IMR-90 (cell line): ENCODE results near the gene SLC12A1. TPM values are rescaled to one million over a fixed set of nuclear protein-coding genes. Genes with fewer than 3 reads are reported as not detected.

Source experiments
- ATAC-seq: fragments of 200-7000 bp; cut with Tn5 transposase; 2 replicates; pipeline ENCODE4 v1.9.1; 2020; ENCODE audit warnings: low read depth, mild to moderate bottlenecking, moderate library complexity
- BruUV-seq: library from RNA; stranded (reverse); fragments of 400-500 nt; replicated peaks from 2 replicates; lab custom pipeline; 2021; lab: Mats Ljungman, UMichigan
- CTCF ChIA-PET: fragments of 300-600 bp; formaldehyde crosslinking; extraction: SDS; loops from one replicate; lab custom pipeline; 2021; ENCODE audit warnings: antibody characterized with exemption; lab: Yijun Ruan, JAX
- POLR2A ChIA-PET: fragments of 300-600 bp; sonication (Branson Sonifier 250); formaldehyde crosslinking; loops from one replicate; lab custom pipeline; 2022; ENCODE audit warnings: antibody characterized with exemption; ENCODE audit not compliant: unreplicated experiment; lab: Charles Lee
- DNase-seq: peaks from one replicate; pipeline ENCODE4 v3.0.0; 2013
- H2AFZ ChIP-seq: replicated peaks from 2 replicates; pipeline ENCODE3; 2013; ENCODE audit warnings: low read length, mild to moderate bottlenecking; ENCODE audit not compliant: poor library complexity
- H2AK5ac ChIP-seq: 2 replicates; pipeline ENCODE4 v1.6.1; 2013; ENCODE audit warnings: low read depth, low read length, inconsistent platforms
- H2AK9ac ChIP-seq: replicated peaks from 2 replicates; pipeline ENCODE3; 2013; ENCODE audit warnings: mild to moderate bottlenecking, low read depth, low read length, moderate library complexity; ENCODE audit not compliant: poor library complexity
- H2BK120ac ChIP-seq: 2 replicates; pipeline ENCODE4 v1.6.1; 2013; ENCODE audit warnings: low read depth, low read length, inconsistent platforms
- H2BK15ac ChIP-seq: 3 replicates; pipeline ENCODE4 v1.6.1; 2013; ENCODE audit warnings: low read depth, low read length, inconsistent platforms
- H2BK20ac ChIP-seq: 2 replicates; pipeline ENCODE4 v1.6.1; 2013; ENCODE audit warnings: low read depth, mild to moderate bottlenecking, inconsistent platforms, low read length, moderate library complexity
- H2BK5ac ChIP-seq: 2 replicates; pipeline ENCODE4 v1.6.1; 2013; ENCODE audit warnings: mild to moderate bottlenecking, low read depth, low read length, inconsistent platforms; ENCODE audit not compliant: poor library complexity, severe bottlenecking
- H3K14ac ChIP-seq: replicated peaks from 2 replicates; pipeline ENCODE4 v1.6.1; 2013; ENCODE audit warnings: low read depth, low read length, inconsistent platforms
- H3K18ac ChIP-seq: 2 replicates; pipeline ENCODE4 v1.6.1; 2013; ENCODE audit warnings: low read depth, low read length, control low read depth
- H3K23ac ChIP-seq: 2 replicates; pipeline ENCODE4 v1.6.1; 2013; ENCODE audit warnings: low read depth, low read length, inconsistent platforms
- H3K27ac ChIP-seq: 2 replicates; pipeline ENCODE4 v1.5.1; 2013; ENCODE audit warnings: mild to moderate bottlenecking, control low read depth, low read length; ENCODE audit not compliant: insufficient read depth
- H3K27me3 ChIP-seq: 2 replicates; pipeline ENCODE4 v1.6.1; 2013; ENCODE audit warnings: low read length; ENCODE audit not compliant: control insufficient read depth, insufficient read depth
- H3K36me3 ChIP-seq: 2 replicates; pipeline ENCODE4 v1.6.1; 2013; ENCODE audit warnings: low read length, mixed read lengths; ENCODE audit not compliant: control insufficient read depth, insufficient read depth
- H3K4ac ChIP-seq: 2 replicates; pipeline ENCODE4 v1.6.1; 2013; ENCODE audit warnings: low read depth, low read length, inconsistent platforms
- H3K4me1 ChIP-seq: 2 replicates; pipeline ENCODE4 v1.6.1; 2013; ENCODE audit warnings: low read length, mixed read lengths; ENCODE audit not compliant: control insufficient read depth, insufficient read depth
- H3K4me2 ChIP-seq: 2 replicates; pipeline ENCODE4 v1.6.1; 2013; ENCODE audit warnings: low read depth, mild to moderate bottlenecking, control low read depth, low read length, moderate library complexity
- H3K4me3 ChIP-seq: 2 replicates; pipeline ENCODE4 v1.5.1; 2013; ENCODE audit warnings: low read depth, mild to moderate bottlenecking, control low read depth, low read length, moderate library complexity; ENCODE audit not compliant: insufficient read depth
- H3K56ac ChIP-seq: 2 replicates; pipeline ENCODE4 v1.6.1; 2013; ENCODE audit warnings: low read length, inconsistent platforms; ENCODE audit not compliant: insufficient read depth; ENCODE audit errors: extremely low read depth
- H3K79me1 ChIP-seq, 2 experiments: 2 replicates each; pipeline ENCODE4 v1.6.1; 2013; ENCODE audit warnings: low read length in 2 of 2, inconsistent platforms in 1 of 2, low read depth in 1 of 2
- H3K9ac ChIP-seq: 2 replicates; pipeline ENCODE4 v1.6.1; 2013; ENCODE audit warnings: low read depth, low read length, control low read depth
- H3K9me1 ChIP-seq: 2 replicates; pipeline ENCODE4 v1.6.1; 2013; ENCODE audit warnings: low read length, inconsistent platforms; ENCODE audit not compliant: insufficient read depth
- H3K9me3 ChIP-seq: 2 replicates; pipeline ENCODE4 v1.6.1; 2013; ENCODE audit warnings: low read length; ENCODE audit not compliant: control insufficient read depth, insufficient read depth
- H4K20me1 ChIP-seq: 2 replicates; pipeline ENCODE4 v1.6.1; 2013; ENCODE audit warnings: low read length, inconsistent platforms; ENCODE audit not compliant: insufficient read depth
- H4K5ac ChIP-seq: 2 replicates; pipeline ENCODE4 v1.6.1; 2013; ENCODE audit warnings: mild to moderate bottlenecking, low read depth, low read length, control low read depth
- H4K8ac ChIP-seq, 2 experiments: 2 replicates each; pipeline ENCODE4 v1.6.1; 2013; ENCODE audit warnings: low read depth in 2 of 2, low read length in 2 of 2, control low read depth in 1 of 2, inconsistent platforms in 1 of 2
- H4K91ac ChIP-seq: 2 replicates; pipeline ENCODE4 v1.6.1; 2013; ENCODE audit warnings: low read depth, low read length, inconsistent platforms; ENCODE audit not compliant: insufficient read depth
- CEBPB ChIP-seq: IDR thresholded peaks from 2 replicates; pipeline ENCODE4 v1.6.1; 2012; ENCODE audit warnings: low read depth, low read length, improper control_type of control experiment
- CHD1 ChIP-seq: IDR thresholded peaks from 2 replicates; pipeline ENCODE4 v1.6.1; 2012; ENCODE audit warnings: low read depth, low read length, improper control_type of control experiment
- CTCF ChIP-seq: conservative IDR thresholded peaks from 2 replicates; pipeline ENCODE4 v1.5.1; 2012; ENCODE audit warnings: mild to moderate bottlenecking, low read depth, low read length, improper control_type of control experiment
- ELK1 ChIP-seq: fragments of 150-350 bp; IDR thresholded peaks from 2 replicates; pipeline ENCODE4 v1.6.1; 2016; ENCODE audit warnings: low read depth, mild to moderate bottlenecking, low read length, moderate library complexity, borderline replicate concordance
- FOS ChIP-seq: fragments of 150-350 bp; IDR thresholded peaks from 2 replicates; pipeline ENCODE4 v1.6.1; 2016; ENCODE audit warnings: low read depth, low read length
- MAFK ChIP-seq: IDR thresholded peaks from 2 replicates; pipeline ENCODE4 v1.6.1; 2012; ENCODE audit warnings: low read depth, low read length, improper control_type of control experiment
- MAZ ChIP-seq: IDR thresholded peaks from 2 replicates; pipeline ENCODE4 v1.6.1; 2012; ENCODE audit warnings: low read depth, mild to moderate bottlenecking, low read length, improper control_type of control experiment, moderate library complexity, borderline replicate concordance
- MXI1 ChIP-seq: IDR thresholded peaks from 2 replicates; pipeline ENCODE4 v1.6.1; 2012; ENCODE audit warnings: low read depth, mild to moderate bottlenecking, low read length, moderate library complexity, borderline replicate concordance
- NFE2L2 ChIP-seq: fragments of 150-350 bp; IDR thresholded peaks from 2 replicates; pipeline ENCODE4 v1.6.1; 2016; ENCODE audit warnings: low read depth, mild to moderate bottlenecking, low read length
- POLR2A ChIP-seq: IDR thresholded peaks from 2 replicates; pipeline ENCODE4 v1.6.1; 2012; ENCODE audit warnings: mild to moderate bottlenecking, low read depth, low read length
- RAD21 ChIP-seq: IDR thresholded peaks from 2 replicates; pipeline ENCODE4 v1.6.1; 2012; ENCODE audit warnings: low read length, improper control_type of control experiment
- RCOR1 ChIP-seq: IDR thresholded peaks from 2 replicates; pipeline ENCODE4 v1.6.1; 2012; ENCODE audit warnings: mild to moderate bottlenecking, low read length, improper control_type of control experiment; ENCODE audit not compliant: insufficient replicate concordance
- RFX5 ChIP-seq: IDR thresholded peaks from 2 replicates; pipeline ENCODE4 v1.8.0; 2012; ENCODE audit warnings: low read depth, mild to moderate bottlenecking, low read length, moderate library complexity
- SMC3 ChIP-seq: fragments of 150-350 bp; IDR thresholded peaks from 2 replicates; pipeline ENCODE4 v1.6.1; 2016; ENCODE audit warnings: low read depth, mild to moderate bottlenecking, antibody characterized with exemption, low read length, moderate library complexity
- USF2 ChIP-seq: fragments of 150-350 bp; IDR thresholded peaks from 2 replicates; pipeline ENCODE4 v1.6.1; 2017; ENCODE audit warnings: mild to moderate bottlenecking, antibody characterized with exemption, low read length, low read depth
- WGBS, 2 experiments: methylation state at CpG; one replicate each; pipeline versions ENCODE4 v1.1.5 to v1.1.7; 2013; ENCODE audit warnings: missing lambda C conversion rate in 2 of 2; ENCODE audit not compliant: insufficient read length in 1 of 2; ENCODE audit errors: extremely low coverage in 2 of 2; 5-methylcytosine and 5-hydroxymethylcytosine counted together
- dilution Hi-C: fragments of 300-500 bp; cut with HindIII; formaldehyde crosslinking; loops from one replicate; pipeline ENCODE4 v1.14.3; 2018; ENCODE audit warnings: low sequenced_read_pairs; ENCODE audit not compliant: unreplicated experiment
- in situ Hi-C: fragments of 300-500 bp; cut with MboI; formaldehyde crosslinking; loops from 3 replicates; pipeline ENCODE4 v1.14.3; 2019; ENCODE audit warnings: low sequenced_read_pairs, inconsistent platforms, mixed read lengths
- intact Hi-C: fragments of 100-400 bp; cut with micrococcal nuclease; formaldehyde crosslinking; loops from 2 replicates; pipeline ENCODE4 v1.10.0; 2022
- polyA plus RNA-seq, 3 experiments: library from polyadenylated mRNA; depleted of rRNA; stranded (reverse); fragments of >200 nt; gene quantifications; 2 replicates each; pipeline ENCODE4 v1.2.3, GENCODE V29; 2012; ENCODE audit warnings: low replicate concordance in 1 of 3
- total RNA-seq: library from RNA; depleted of rRNA; stranded (reverse); fragments of >200 nt; gene quantifications from 2 replicates; pipeline ENCODE4 v1.2.3, GENCODE V29; 2012

The SLC12A1 gene
- total and polyA plus RNA-seq, 2 of the 4 experiments (the other 2 are of a cell fraction), result not detected

DNA sequence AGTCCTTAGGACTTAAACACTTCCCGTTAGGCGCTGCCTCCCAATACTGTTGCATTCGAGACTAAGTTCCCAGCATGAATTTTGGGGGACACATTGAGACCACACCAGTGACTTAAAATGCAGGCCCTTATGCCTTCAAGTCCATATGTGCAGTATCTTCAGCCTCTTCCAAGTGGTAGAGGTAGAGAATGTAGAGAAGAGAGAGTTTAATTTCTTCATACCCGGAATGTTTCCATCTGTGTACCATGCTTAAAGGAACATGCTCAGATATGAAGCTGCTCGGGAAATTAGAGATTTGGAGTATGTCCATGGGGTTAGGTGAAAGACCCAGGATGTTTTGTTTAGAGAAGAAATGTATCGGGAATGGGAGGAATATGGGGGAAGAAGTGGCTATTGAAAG, 137.8 kb downstream of the SLC12A1 start:
- Histone ChIP-seq H3K27me3 (no peaks in the 10 kb centered on the region), H3K4me2 (no peak overlapping the region), H2BK15ac (no peak overlapping the region), H3K9me3 (no peaks in the 10 kb centered on the region), H3K9ac (no peak overlapping the region), H4K91ac (no peak overlapping the region), H2BK20ac (no peak overlapping the region), H3K14ac (no peak overlapping the region), H3K4me3 (no peak overlapping the region), H3K36me3 (peaks cover 4% of the 10 kb centered on the region; the same call in 1 of the 2 replicates), H3K9me1 (0 out of 2 replicates have a peak, but pooled peaks cover 4% of the 10 kb centered on the region), H3K4me1 (no peaks in the 10 kb centered on the region), H3K27ac (no peak overlapping the region), H2AK9ac (no peak overlapping the region), H3K18ac (no peak overlapping the region), H3K4ac (no peak overlapping the region), H2BK120ac (no peak overlapping the region), H3K23ac (no peak overlapping the region), H2AK5ac (no peak overlapping the region), H3K79me1 (no peaks in the 10 kb centered on the region), H4K20me1 (no peaks in the 10 kb centered on the region), H2AFZ (no peak overlapping the region), H2BK5ac (no peak overlapping the region), H4K5ac (no peak overlapping the region), H4K8ac (no peak overlapping the region), H3K56ac (no peak overlapping the region)
- WGBS, 2 experiments, result 95 to 100% methylated on average over 1 to 6 of the region's 6 CpGs
- in situ Hi-C loops, result no loop called here
- ATAC-seq (no peak), DNase-seq (no peak)
- intact Hi-C loops, result no loop called here
- dilution Hi-C loops, result no loop called here
- ChIA-PET CTCF (no interaction called here), POLR2A (no interaction called here)
- no peak for TF ChIP-seq CEBPB
- TF ChIP-seq RAD21, result no peak
- TF ChIP-seq USF2, result no peak
- no peak for TF ChIP-seq RCOR1
- TF ChIP-seq MXI1, result no peak
- no peak for TF ChIP-seq ELK1
- TF ChIP-seq CHD1, result no peak
- no peak for TF ChIP-seq CTCF
- TF ChIP-seq POLR2A, result no peak
- TF ChIP-seq SMC3, result no peak
- no peak for TF ChIP-seq FOS
- no peak for TF ChIP-seq RFX5
- TF ChIP-seq MAZ, result no peak
- no peak for TF ChIP-seq MAFK
- TF ChIP-seq NFE2L2, result no peak
- BruUV-seq, result no TSS peak
